Activated naive CD4-positive, alpha-beta T cell treated with anti-CD3 and anti-CD28 coated beads, Interleukin-2, amount 50 U/mL, for 16 hours (primary cell): Measurements from ENCODE around the gene LHPP.
"Not testable (repeated sequence)": the region's sequence is repeated elsewhere in the genome, so short reads cannot be mapped to it uniquely, and the experiment has no call there.

Source experiments
- DNase-seq: peaks from one replicate; pipeline ENCODE4 v3.0.0-alpha.2; 2020

The LHPP gene

DNA sequence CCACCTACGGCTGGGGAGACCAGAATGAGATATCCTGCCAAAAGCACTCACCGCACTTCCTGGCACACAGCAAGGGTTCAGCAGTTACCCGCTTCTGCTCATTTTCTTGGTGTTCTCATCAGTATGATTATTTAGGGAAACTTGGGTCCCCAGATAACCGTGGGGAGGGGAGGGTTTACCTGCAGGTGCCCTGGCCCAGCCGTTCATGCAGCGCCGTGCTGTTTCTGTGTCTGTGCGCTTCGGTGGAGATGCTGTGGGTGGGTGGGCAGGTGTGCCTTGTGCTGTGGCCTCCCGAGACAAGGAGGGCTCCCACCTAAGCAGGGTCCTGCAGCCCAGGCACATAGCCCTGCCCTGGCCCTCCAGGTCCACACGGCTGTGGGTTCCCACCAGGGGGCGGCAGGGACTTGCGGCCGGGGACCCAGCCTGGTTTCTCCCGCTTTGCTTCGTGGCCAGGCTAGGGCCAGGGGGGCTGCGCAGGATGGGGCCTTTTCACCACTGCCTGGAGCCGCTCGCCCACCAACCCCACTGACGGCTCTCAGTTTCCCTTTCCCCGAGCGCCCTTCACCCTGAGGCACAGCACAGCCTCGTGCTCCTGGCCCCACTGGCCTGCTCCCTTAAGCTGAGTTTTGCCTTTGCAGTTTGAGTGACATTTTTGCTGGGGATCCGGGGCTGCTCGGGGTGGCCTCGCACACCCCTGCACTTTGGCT, 78.5 kb downstream of the LHPP start:
- DNase-seq: peak; percentile 70

DNA sequence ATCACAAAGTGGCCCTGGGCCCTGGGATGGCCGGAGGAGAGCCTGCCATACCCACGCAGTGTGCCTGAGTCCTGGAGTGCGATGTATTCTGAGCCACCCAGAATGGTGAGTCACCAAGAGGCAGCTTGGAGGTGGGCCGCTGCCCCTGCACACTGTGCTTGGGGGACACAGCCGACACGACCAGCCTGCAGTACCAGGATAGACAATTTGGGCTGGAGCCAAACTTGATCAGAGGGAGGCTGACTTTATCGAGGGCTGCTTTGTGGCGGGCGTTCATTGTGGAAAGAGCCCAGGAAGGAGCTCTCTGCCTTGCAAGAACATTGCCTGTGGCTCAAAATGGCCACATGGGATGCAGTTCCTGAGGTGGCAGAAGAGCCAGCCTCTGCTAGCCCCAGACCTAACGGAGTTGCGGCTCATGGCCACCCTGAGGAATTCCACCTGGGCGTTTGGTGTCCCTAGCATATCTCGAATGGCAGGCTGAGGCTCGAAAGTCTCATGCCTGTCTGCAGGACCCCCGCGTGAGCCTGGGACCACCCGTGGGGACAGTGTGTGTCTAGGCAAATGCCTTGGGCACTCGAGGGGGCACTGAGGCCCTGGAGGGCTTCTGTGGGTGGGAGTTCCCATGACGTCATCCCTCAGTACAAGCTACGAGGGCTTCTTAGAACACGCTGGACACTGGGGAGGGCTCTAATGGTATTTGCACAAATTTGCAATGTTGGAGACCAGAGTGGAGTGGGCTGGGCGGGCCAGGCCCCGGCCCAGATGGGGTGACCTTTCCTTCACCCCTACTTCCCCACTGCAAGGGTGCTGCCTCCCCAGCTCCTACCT, 79.7 kb downstream of the LHPP start:
- no peak for DNase-seq

GRCh38 chr10:124542336-124542735, 80.7 kb downstream of the LHPP start:
- DNase-seq: no peak

DNA sequence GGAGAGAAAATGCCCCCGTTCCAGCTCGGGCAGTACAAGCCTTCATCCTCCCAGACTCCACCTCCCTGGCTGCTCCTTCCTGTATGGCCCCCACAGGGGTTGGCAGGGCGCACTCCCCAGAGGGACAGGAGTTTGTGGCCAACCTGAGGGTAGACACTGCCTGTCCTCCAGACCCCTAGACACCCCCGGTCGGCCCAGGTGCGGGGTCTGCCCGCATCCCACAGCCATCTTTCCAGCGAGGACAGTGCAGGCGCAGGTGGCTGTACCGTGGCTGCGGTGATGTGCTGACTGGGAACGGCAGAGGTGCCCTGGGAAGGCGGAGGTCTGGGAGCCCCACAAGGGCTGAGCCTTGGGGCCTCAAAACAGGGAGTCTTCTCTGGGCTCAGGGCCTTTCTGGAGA, 81.5 kb downstream of the LHPP start:
- DNase-seq: no peak

DNA sequence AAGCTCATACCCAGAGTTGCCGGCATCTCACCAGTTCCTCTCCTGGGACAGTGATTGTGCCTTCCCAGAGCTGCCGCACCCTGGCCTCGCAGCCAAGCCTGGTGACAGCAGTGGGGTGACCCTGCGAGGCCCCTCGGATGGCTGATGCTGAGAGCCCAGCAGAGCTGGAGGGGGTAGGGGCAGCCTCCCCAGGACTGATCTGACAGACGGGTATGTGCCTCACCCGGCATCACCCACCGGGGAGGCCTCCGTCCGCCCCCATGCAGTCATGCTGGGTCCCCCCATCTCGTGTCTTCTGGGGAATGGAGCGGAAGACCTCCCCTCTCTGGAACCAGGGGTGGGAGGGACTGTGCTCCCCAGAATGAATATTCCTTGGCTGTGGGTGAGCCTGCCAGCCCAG, 82.3 kb downstream of the LHPP start:
- DNase-seq: no peak

- DNase-seq: no peak
These were observed 83.1 kb downstream of the LHPP start for GRCh38 chr10:124544711-124545110.

GRCh38 chr10:124545351-124546054, 83.9 kb downstream of the LHPP start:
- no peak for DNase-seq

GRCh38 chr10:124546055-124546369, 84.4 kb downstream of the LHPP start:
- DNase-seq: no peak

GRCh38 chr10:124546957-124547646, 85.5 kb downstream of the LHPP start:
- no peak for DNase-seq

- DNase-seq: no peak
These were observed 86.1 kb downstream of the LHPP start for GRCh38 chr10:124547647-124548168.

- DNase-seq: not testable (repeated sequence)
These were observed 87.5 kb downstream of the LHPP start for GRCh38 chr10:124549171-124549570.

DNA sequence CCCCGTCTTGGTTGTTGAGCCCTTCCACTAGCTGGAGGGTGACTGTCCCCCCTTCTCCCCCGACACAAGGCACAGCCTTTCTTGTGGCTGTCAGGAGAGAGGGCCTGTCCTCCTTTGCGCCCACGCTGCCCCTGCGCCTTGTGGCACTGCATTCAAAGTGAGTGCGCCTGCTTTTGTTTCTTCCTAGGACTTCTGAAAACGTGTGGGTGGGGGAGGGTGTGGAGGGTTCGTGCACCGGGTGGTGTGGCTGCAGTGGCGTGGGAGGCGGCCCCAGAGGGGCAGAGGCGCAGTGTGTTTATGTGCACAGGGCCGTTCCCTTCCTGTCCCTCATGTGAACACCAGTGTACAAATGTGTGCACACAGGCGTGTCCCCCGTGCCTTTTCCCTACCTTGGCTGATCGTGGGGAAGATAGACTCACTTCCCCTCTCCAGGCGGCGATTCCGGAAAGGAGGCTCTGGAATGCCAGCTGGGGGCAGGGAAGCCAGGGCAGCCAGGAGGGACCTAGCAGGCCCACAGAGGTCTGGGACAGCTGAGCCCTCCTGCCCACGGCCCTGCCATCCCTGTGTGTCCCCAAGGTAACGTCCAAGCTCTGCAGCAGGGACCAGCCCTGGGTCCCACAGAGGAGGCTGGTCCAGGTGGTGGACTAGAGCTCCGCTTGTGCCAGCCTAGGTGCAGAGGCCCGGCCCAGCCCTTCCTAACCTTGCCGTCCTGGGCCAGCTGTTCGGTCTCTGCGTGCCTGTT, 88.8 kb downstream of the LHPP start:
- DNase-seq: no peak

DNA sequence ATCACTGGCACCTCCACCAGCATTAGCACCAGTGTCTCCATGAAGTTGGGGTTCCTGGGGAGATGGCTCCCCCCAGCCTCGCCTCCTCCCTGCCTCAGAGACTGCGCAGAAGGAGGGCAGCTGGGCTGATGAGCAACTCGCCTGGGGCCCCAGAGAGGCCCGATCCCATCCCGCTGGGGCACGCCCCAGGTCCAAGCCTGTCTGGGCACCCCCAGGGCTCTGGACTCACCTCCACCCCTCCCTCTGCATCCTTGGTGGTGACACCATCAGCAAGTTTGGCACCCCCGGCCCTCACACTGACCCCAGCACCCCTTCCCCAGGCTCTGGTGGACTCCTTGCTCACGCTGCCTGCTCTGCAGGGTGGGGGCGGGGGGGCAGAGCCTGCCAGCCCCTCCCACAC, 89.5 kb downstream of the LHPP start:
- no peak for DNase-seq

DNA sequence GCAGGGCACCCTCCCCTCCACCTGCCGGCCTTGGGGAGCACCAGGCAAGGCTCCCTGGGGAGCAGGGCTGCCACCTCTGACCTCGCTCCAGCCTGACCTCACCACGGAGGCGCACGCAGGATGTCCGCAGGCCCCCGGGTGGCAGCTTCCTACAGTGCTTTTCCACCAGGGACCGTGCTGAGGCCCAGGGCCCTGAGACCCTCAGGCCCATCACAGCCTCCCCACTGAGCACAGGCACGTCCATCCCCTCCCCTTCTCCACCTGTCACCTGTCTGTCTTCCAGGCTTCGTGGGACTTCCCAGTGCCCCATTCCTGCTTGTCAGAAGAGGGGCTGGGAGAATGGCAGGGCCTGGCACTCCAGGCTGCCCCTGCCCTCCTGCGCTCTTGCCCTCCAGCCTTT, 90.1 kb downstream of the LHPP start:
- DNase-seq: no peak

DNA sequence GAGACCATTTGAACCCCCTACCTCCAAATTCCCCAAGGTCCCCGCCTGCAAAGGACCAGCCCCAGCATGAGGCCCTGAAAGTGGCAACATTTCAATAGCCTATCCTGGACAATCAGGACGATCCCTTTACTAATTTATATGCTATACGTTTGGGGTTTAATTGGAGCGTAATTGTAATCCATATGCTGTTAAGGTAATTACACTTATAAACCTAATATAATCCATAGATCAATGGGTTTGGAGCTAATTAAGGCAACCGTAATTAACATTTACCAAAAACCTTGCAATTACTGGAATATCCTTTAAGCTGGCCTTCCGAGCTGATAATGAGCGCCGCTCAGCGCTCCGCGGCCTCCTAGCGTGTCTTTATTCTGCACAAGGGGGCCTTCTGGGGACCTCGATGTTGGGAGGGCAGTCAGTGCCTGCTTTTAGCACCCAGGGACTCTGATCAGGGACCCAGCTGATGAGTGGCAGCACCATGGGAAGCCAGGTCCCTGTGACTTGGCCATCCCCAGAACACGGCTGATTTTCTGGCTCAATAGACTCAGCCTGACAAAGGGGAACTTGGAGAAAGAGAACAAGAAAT, 91.2 kb downstream of the LHPP start:
- no peak for DNase-seq

- DNase-seq: no peak
These were observed 92.6 kb downstream of the LHPP start for GRCh38 chr10:124554085-124554858.

- no peak for DNase-seq
These were observed 95.5 kb downstream of the LHPP start for GRCh38 chr10:124557167-124557566.

GRCh38 chr10:124557648-124558338, 96.2 kb downstream of the LHPP start:
- DNase-seq: no peak

GRCh38 chr10:124558339-124559321, 97.0 kb downstream of the LHPP start:
- DNase-seq: no peak
